Left lung (tissue), 10 donors: ENCODE results near the gene CES4A. TPM values are rescaled to one million over a fixed set of nuclear protein-coding genes. Genes with fewer than 3 reads are reported as not detected.
A peak's percentile ranks its signal among the peaks of the same experiment; 100 is the strongest.

Source experiments
- ATAC-seq: fragments of 200-7000 bp; cut with Tn5 transposase; one replicate; pipeline ENCODE4 v1.9.1; 2020; ENCODE audit warnings: moderate library complexity
- DNase-seq, 4 donors: peaks; one replicate each; pipeline ENCODE4 v3.0.0-alpha.2; 2013 to 2020
- H3K27ac ChIP-seq, 2 donors: fragments of 200-600 bp; sonication (generic) in 1 of 2; one replicate each; pipeline versions ENCODE4 v1.5.0 to v1.8.0; 2020 to 2021
- H3K27me3 ChIP-seq, 2 donors: fragments of 200-600 bp; sonication (generic) in 1 of 2; one replicate each; pipeline versions ENCODE4 v1.5.0 to v1.8.0; 2020 to 2021
- H3K36me3 ChIP-seq, 2 donors: fragments of 200-600 bp; sonication (generic) in 1 of 2; one replicate each; pipeline versions ENCODE4 v1.5.0 to v1.8.0; 2020 to 2021
- H3K4me1 ChIP-seq, 2 donors: fragments of 200-600 bp; one replicate each; pipeline ENCODE4 v1.8.0; 2021
- H3K4me3 ChIP-seq, 2 donors: fragments of 200-600 bp; sonication (generic) in 1 of 2; one replicate each; pipeline versions ENCODE4 v1.5.0 to v1.8.0; 2020 to 2021; ENCODE audit warnings: mild to moderate bottlenecking in 1 of 2
- H3K9me3 ChIP-seq, 2 donors: fragments of 200-600 bp; sonication (generic) in 1 of 2; one replicate each; pipeline versions ENCODE4 v1.5.0 to v1.8.0; 2020 to 2021
- CTCF ChIP-seq, 2 donors: fragments of 200-600 bp; sonication (generic) in 1 of 2; IDR thresholded peaks; one replicate each; pipeline versions ENCODE4 v1.5.0 to v1.8.0; 2021; ENCODE audit warnings: antibody characterized with exemption in 2 of 2
- intact Hi-C, 2 donors: fragments of 100-400 bp; cut with DNase I; formaldehyde crosslinking; loops; one replicate each; pipeline versions ENCODE4 v1.11.2 to v1.14.2; 2022
- polyA plus RNA-seq, 6 donors: library from polyadenylated mRNA; unstranded; fragments of 120-200 nt; gene quantifications; one replicate each; pipeline ENCODE4 v1.2.1, GENCODE V29; 2013; ENCODE audit not compliant: insufficient read length in 6 of 6
- total RNA-seq, 2 donors: library from RNA; stranded (reverse); fragmentation: NEBNext Ultra II Directional; extraction: Animal tissue kit (Norgen Biotek cat#: 25700); gene quantifications; one replicate each; pipeline ENCODE4 v1.2.1, GENCODE V29; 2021
- donor health status: DM: no; HTN: yes; CAD: no.
- donor health status: DM: no; HTN: no; CAD: no.

Gene CES4A
- total and polyA plus RNA-seq, 8 donors: 6.1 to 14.3 (median 8.0) TPM

GRCh38 chr16:67030221-67030962, 42.0 kb downstream of the CES4A start:
- no peaks in the 10 kb centered on the region for H3K9me3 ChIP-seq
- no peak for DNase-seq
- no peak for ATAC-seq
- intact Hi-C loops: no loop called here
- H3K36me3 ChIP-seq: peaks cover 0 to 14% of the 10 kb centered on the region in 2 donors
- peaks cover 20 to 51% of the 10 kb centered on the region in 2 donors for H3K4me1 ChIP-seq
- no peak for TF ChIP-seq CTCF (IDR thresholded peaks at IDR 0.05)
- no peaks in the 10 kb centered on the region for H3K27me3 ChIP-seq
- peak overlapping the region; percentile 61 to 96 for H3K4me3 ChIP-seq
- H3K27ac ChIP-seq: peak overlapping the region; percentile 96 to 98

- ATAC-seq: no peak
Observed at GRCh38 chr16:67034487-67034886, 46.1 kb downstream of the CES4A start.

GRCh38 chr16:67035364-67035763, 47.0 kb downstream of the CES4A start:
- ATAC-seq (no peak), DNase-seq (no peak)
- Histone ChIP-seq H3K4me3 (no peak overlapping the region), H3K9me3 (no peaks in the 10 kb centered on the region), H3K36me3 (peaks cover 0 to 20% of the 10 kb centered on the region in 2 donors), H3K27me3 (no peaks in the 10 kb centered on the region), H3K4me1 (peaks cover 23 to 54% of the 10 kb centered on the region in 2 donors), H3K27ac (no peak overlapping the region)
- TF ChIP-seq CTCF (IDR thresholded peaks at IDR 0.05): no peak
- intact Hi-C loops: no loop called here

More at GRCh38 chr16:67034487-67034886, 46.1 kb downstream of the CES4A start:
- H3K36me3 ChIP-seq: peaks cover 0 to 20% of the 10 kb centered on the region in 2 donors
- intact Hi-C loops: no loop called here
- DNase-seq: no peak
- peaks cover 25 to 59% of the 10 kb centered on the region in 2 donors for H3K4me1 ChIP-seq
- no peak overlapping the region for H3K27ac ChIP-seq
- H3K27me3 ChIP-seq: no peaks in the 10 kb centered on the region
- H3K4me3 ChIP-seq: no peak overlapping the region
- H3K9me3 ChIP-seq: no peaks in the 10 kb centered on the region
- no peak for TF ChIP-seq CTCF (IDR thresholded peaks at IDR 0.05)

DNA sequence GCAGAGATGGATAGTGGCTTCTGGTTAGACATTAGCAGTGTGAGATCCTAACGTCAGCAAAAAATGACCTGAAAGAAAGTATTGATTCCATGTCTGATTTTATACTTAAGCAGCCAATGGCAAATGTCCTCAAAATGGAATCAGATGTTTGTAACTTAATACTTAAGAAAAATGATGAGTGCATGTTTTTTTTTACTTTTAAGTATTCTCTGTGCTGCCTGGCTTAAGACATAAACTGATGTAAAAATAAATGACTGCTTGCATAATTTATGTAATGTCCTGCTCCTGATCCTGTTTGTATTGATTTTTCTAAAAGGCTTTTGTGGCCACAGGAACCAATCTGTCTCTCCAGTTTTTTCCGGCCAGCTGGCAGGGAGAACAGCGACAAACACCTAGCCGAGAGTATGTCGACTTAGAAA, 47.9 kb downstream of the CES4A start:
- peaks cover 13 to 45% of the 10 kb centered on the region in 2 donors for H3K4me1 ChIP-seq
- H3K9me3 ChIP-seq: no peaks in the 10 kb centered on the region
- peaks cover 0 to 20% of the 10 kb centered on the region in 2 donors for H3K36me3 ChIP-seq
- H3K4me3 ChIP-seq: no peak overlapping the region
- intact Hi-C loops: no loop called here
- no peak for ATAC-seq
- TF ChIP-seq CTCF (IDR thresholded peaks at IDR 0.05): no peak
- DNase-seq: no peak
- H3K27ac ChIP-seq: no peak overlapping the region
- H3K27me3 ChIP-seq: no peaks in the 10 kb centered on the region

DNA sequence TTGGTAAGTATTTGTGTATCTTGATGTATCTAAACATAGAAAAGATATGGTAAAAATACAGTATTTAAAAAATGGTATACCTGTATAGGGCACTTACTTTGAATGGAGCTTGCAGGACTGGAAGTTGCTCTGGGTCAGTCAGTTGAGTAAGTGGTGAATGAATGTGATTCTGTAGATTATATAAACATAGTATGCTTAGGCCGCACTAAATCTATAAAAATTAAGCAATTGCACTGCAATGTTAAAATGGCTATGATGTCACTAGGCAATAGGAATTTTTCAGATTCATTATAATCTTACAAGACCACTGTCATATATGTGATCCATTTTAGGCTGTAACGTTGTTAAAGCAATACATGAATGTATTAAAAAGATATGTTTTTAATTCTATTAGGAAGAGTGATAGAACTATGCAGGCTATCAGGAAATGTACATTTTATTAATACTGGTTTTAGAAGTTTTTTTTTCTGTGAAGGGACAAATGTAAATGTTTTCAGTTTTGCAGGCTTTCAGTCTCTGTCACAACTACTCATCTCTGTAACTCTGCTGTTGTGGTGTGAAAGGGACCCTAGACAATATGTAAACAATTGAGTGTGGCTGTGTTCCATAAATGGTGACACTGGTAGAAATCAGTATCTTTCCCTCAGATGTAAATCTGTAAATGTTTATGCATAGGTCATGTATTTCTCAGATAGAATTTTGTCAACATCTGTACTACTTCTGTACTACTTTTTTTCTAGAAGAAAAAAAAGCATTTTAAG, 51.1 kb downstream of the CES4A start:
- no peak overlapping the region for H3K4me3 ChIP-seq
- peaks cover 0 to 23% of the 10 kb centered on the region in 2 donors for H3K36me3 ChIP-seq
- ATAC-seq (no peak), DNase-seq (no peak)
- no peaks in the 10 kb centered on the region for H3K27me3 ChIP-seq
- no peak for TF ChIP-seq CTCF (IDR thresholded peaks at IDR 0.05)
- intact Hi-C loops: no loop called here
- H3K27ac ChIP-seq: no peak overlapping the region
- H3K4me1 ChIP-seq: peaks cover 7 to 24% of the 10 kb centered on the region in 2 donors
- no peaks in the 10 kb centered on the region for H3K9me3 ChIP-seq
